ENCODE measurements around the gene MACROD2. TPM values are rescaled to one million over a fixed set of nuclear protein-coding genes. Genes with fewer than 3 reads are reported as not detected.

The MACROD2 gene
- total RNA-seq, 1 donor from 2014 or later = 2.4 TPM

- H3K4me1 ChIP-seq (ENCODE audit: insufficient read depth, low read length) = no peaks in the 10 kb centered on the region
- H3K4me2 ChIP-seq (ENCODE audit: low read length) = no peak overlapping the region
- Mint-ChIP-seq H3K9me3 (ENCODE audit: unreplicated experiment) (no peaks in the 10 kb centered on the region), H3K4me1 (ENCODE audit: low read depth, unreplicated experiment) (peaks cover 10% of the 10 kb centered on the region), H3K27ac (ENCODE audit: unreplicated experiment) (no peak overlapping the region), H3K4me3 (ENCODE audit: unreplicated experiment) (no peak overlapping the region), H3K36me3 (ENCODE audit: low read depth, unreplicated experiment) (no peaks in the 10 kb centered on the region), H3K27me3 (ENCODE audit: low read depth, unreplicated experiment) (no peaks in the 10 kb centered on the region)
- H3K27me3 ChIP-seq (ENCODE audit: insufficient read depth, low read length) = no peaks in the 10 kb centered on the region
- H3K4me3 ChIP-seq (ENCODE audit: insufficient read depth, low read depth, low read length) = no peak overlapping the region
- TF ChIP-seq EZH2 (IDR thresholded peaks at IDR 0.05; ENCODE audit: insufficient read depth, low read length) (no peak), CTCF (IDR thresholded peaks at IDR 0.05; ENCODE audit: insufficient read depth, low read depth, low read length) (no peak)
- H4K20me1 ChIP-seq (ENCODE audit: insufficient read depth, low read length) = no peaks in the 10 kb centered on the region
- no peaks in the 10 kb centered on the region for H3K36me3 ChIP-seq (ENCODE audit: insufficient read depth, low read length)
- H3K27ac ChIP-seq (ENCODE audit: low read depth, low read length) = no peak overlapping the region
- no peak overlapping the region for H3K9ac ChIP-seq (ENCODE audit: low read length)
- H3K79me2 ChIP-seq (ENCODE audit: insufficient read depth, low read length) = no peaks in the 10 kb centered on the region
- DNase-seq (ENCODE audit: low read depth) (no peak), FAIRE-seq (no peak)
- H3K9me3 ChIP-seq (ENCODE audit: insufficient read depth, low read depth, low read length) = no peaks in the 10 kb centered on the region
- H2AFZ ChIP-seq (ENCODE audit: low read depth, low read length) = no peak overlapping the region
Measured at GRCh38 chr20:15252304-15252703, 1257.0 kb downstream of the MACROD2 start.

- Histone ChIP-seq H3K36me3 (ENCODE audit: insufficient read depth, low read length) (no peaks in the 10 kb centered on the region), H3K9ac (ENCODE audit: low read length) (no peak overlapping the region), H2AFZ (ENCODE audit: low read depth, low read length) (no peak overlapping the region), H3K79me2 (ENCODE audit: insufficient read depth, low read length) (no peaks in the 10 kb centered on the region), H3K4me2 (ENCODE audit: low read length) (no peak overlapping the region), H3K4me3 (ENCODE audit: insufficient read depth, low read depth, low read length) (no peak overlapping the region), H3K9me3 (ENCODE audit: insufficient read depth, low read depth, low read length) (no peaks in the 10 kb centered on the region), H4K20me1 (ENCODE audit: insufficient read depth, low read length) (no peaks in the 10 kb centered on the region), H3K4me1 (ENCODE audit: insufficient read depth, low read length) (no peaks in the 10 kb centered on the region), H3K27ac (ENCODE audit: low read depth, low read length) (no peak overlapping the region), H3K27me3 (ENCODE audit: insufficient read depth, low read length) (no peaks in the 10 kb centered on the region)
- FAIRE-seq = no peak
- Mint-ChIP-seq H3K4me1 (ENCODE audit: low read depth, unreplicated experiment) (peaks cover 7% of the 10 kb centered on the region), H3K27ac (ENCODE audit: unreplicated experiment) (no peak overlapping the region), H3K36me3 (ENCODE audit: low read depth, unreplicated experiment) (no peaks in the 10 kb centered on the region), H3K4me3 (ENCODE audit: unreplicated experiment) (no peak overlapping the region), H3K9me3 (ENCODE audit: unreplicated experiment) (no peaks in the 10 kb centered on the region), H3K27me3 (ENCODE audit: low read depth, unreplicated experiment) (no peaks in the 10 kb centered on the region)
- TF ChIP-seq EZH2 (IDR thresholded peaks at IDR 0.05; ENCODE audit: insufficient read depth, low read length) = no peak
- TF ChIP-seq CTCF (IDR thresholded peaks at IDR 0.05; ENCODE audit: insufficient read depth, low read depth, low read length) = no peak
- no peak for DNase-seq (ENCODE audit: low read depth)
Measured at GRCh38 chr20:15253431-15253830, 1258.1 kb downstream of the MACROD2 start.

- H3K9ac ChIP-seq (ENCODE audit: low read length) = no peak overlapping the region
- DNase-seq (ENCODE audit: low read depth) (no peak), FAIRE-seq (no peak)
- no peak overlapping the region for H3K4me3 ChIP-seq (ENCODE audit: insufficient read depth, low read depth, low read length)
- no peak overlapping the region for H3K27ac Mint-ChIP-seq (ENCODE audit: unreplicated experiment)
- H3K36me3 Mint-ChIP-seq (ENCODE audit: low read depth, unreplicated experiment) = no peaks in the 10 kb centered on the region
- H3K9me3 Mint-ChIP-seq (ENCODE audit: unreplicated experiment) = no peaks in the 10 kb centered on the region
- no peaks in the 10 kb centered on the region for H3K36me3 ChIP-seq (ENCODE audit: insufficient read depth, low read length)
- H3K79me2 ChIP-seq (ENCODE audit: insufficient read depth, low read length) = no peaks in the 10 kb centered on the region
- H3K4me3 Mint-ChIP-seq (ENCODE audit: unreplicated experiment) = no peak overlapping the region
- no peak for TF ChIP-seq CTCF (IDR thresholded peaks at IDR 0.05; ENCODE audit: insufficient read depth, low read depth, low read length)
- TF ChIP-seq EZH2 (IDR thresholded peaks at IDR 0.05; ENCODE audit: insufficient read depth, low read length) = no peak
- H3K27me3 ChIP-seq (ENCODE audit: insufficient read depth, low read length) = no peaks in the 10 kb centered on the region
- no peak overlapping the region for H3K27ac ChIP-seq (ENCODE audit: low read depth, low read length)
- no peaks in the 10 kb centered on the region for H3K27me3 Mint-ChIP-seq (ENCODE audit: low read depth, unreplicated experiment)
- H3K4me1 ChIP-seq (ENCODE audit: insufficient read depth, low read length) = no peaks in the 10 kb centered on the region
- no peaks in the 10 kb centered on the region for H4K20me1 ChIP-seq (ENCODE audit: insufficient read depth, low read length)
- H3K4me1 Mint-ChIP-seq (ENCODE audit: low read depth, unreplicated experiment) = no peaks in the 10 kb centered on the region
- H3K4me2 ChIP-seq (ENCODE audit: low read length) = no peak overlapping the region
- H3K9me3 ChIP-seq (ENCODE audit: insufficient read depth, low read depth, low read length) = no peaks in the 10 kb centered on the region
- H2AFZ ChIP-seq (ENCODE audit: low read depth, low read length) = no peak overlapping the region
Measured at GRCh38 chr20:15256676-15257568, 1261.6 kb downstream of the MACROD2 start.
